HepG2 (cell line): ENCODE data around the gene MAPK8IP3. TPM values are rescaled to one million over a fixed set of nuclear protein-coding genes. Genes with fewer than 3 reads are reported as not detected.
A peak's percentile ranks its signal among the peaks of the same experiment; 100 is the strongest.

ENCODE experiments used
- ATF2 ChIP-seq: sonication (generic); formaldehyde crosslinking; IDR thresholded peaks from 2 replicates; pipeline ENCODE4 v1.4.0; 2020; ENCODE audit warnings: missing genetic modification reagents
- BCL6 ChIP-seq: IDR thresholded peaks from 2 replicates; pipeline ENCODE4 v1.6.1; 2016; ENCODE audit warnings: missing genetic modification reagents, missing compliant biosample characterization
- CTCF ChIP-seq: sonication (generic); formaldehyde crosslinking; IDR thresholded peaks from 2 replicates; pipeline ENCODE4 v1.5.0; 2020; ENCODE audit warnings: mild to moderate bottlenecking, missing genetic modification reagents, moderate library complexity
- DZIP1 ChIP-seq: sonication (generic); formaldehyde crosslinking; IDR thresholded peaks from 2 replicates; pipeline ENCODE4 v1.5.0; 2020; ENCODE audit warnings: mild to moderate bottlenecking, missing genetic modification reagents
- FOSL2 ChIP-seq: sonication (generic); formaldehyde crosslinking; IDR thresholded peaks from 2 replicates; pipeline ENCODE4 v1.4.0; 2020; ENCODE audit warnings: missing genetic modification reagents
- GABPB1 ChIP-seq: IDR thresholded peaks from 2 replicates; pipeline ENCODE4 v1.6.1; 2016; ENCODE audit warnings: mild to moderate bottlenecking, missing genetic modification reagents, moderate library complexity, missing compliant biosample characterization
- GTF2F1 ChIP-seq: fragments of 150-350 bp; IDR thresholded peaks from 2 replicates; pipeline ENCODE4 v1.6.1; 2014; ENCODE audit warnings: low read length
- KLF12 ChIP-seq: sonication (generic); formaldehyde crosslinking; IDR thresholded peaks from 2 replicates; pipeline ENCODE4 v1.4.0; 2020; ENCODE audit warnings: missing genetic modification reagents, borderline replicate concordance
- KLF9 ChIP-seq: IDR thresholded peaks from 2 replicates; pipeline ENCODE4 v1.6.1; 2016; ENCODE audit warnings: low read depth
- MEIS2 ChIP-seq: sonication (generic); formaldehyde crosslinking; IDR thresholded peaks from 2 replicates; pipeline ENCODE4 v1.9.0; 2021; ENCODE audit warnings: mild to moderate bottlenecking, missing genetic modification reagents
- MXI1 ChIP-seq: IDR thresholded peaks from 3 replicates; pipeline ENCODE4 v1.6.1; 2012; ENCODE audit warnings: low read depth, low read length, inconsistent platforms, borderline replicate concordance
- PHF20 ChIP-seq: sonication (generic); formaldehyde crosslinking; IDR thresholded peaks from 2 replicates; pipeline ENCODE4 v1.5.0; 2020; ENCODE audit warnings: mild to moderate bottlenecking, missing genetic modification reagents
- PRMT3 ChIP-seq: sonication (generic); formaldehyde crosslinking; IDR thresholded peaks from 2 replicates; pipeline ENCODE4 v1.8.1; 2022; ENCODE audit warnings: low read depth, mild to moderate bottlenecking, moderate library complexity, missing genetic modification reagents, borderline replicate concordance
- RNF2 ChIP-seq: fragments of 450-650 bp; conservative IDR thresholded peaks from 2 replicates; pipeline ENCODE4 v1.6.1; 2016; ENCODE audit warnings: low read depth
- SAFB2 ChIP-seq: sonication (generic); formaldehyde crosslinking; IDR thresholded peaks from 2 replicates; pipeline ENCODE4 v1.5.1; 2020; ENCODE audit warnings: missing genetic modification reagents, low read depth, mild to moderate bottlenecking, borderline replicate concordance
- TCF7 ChIP-seq: sonication (generic); IDR thresholded peaks from 2 replicates; pipeline ENCODE4 v1.6.1; 2016; ENCODE audit warnings: antibody characterized with exemption, low read depth
- TFDP2 ChIP-seq: sonication (generic); formaldehyde crosslinking; IDR thresholded peaks from 2 replicates; pipeline ENCODE4 v1.4.0; 2020; ENCODE audit warnings: missing genetic modification reagents
- TIGD3 ChIP-seq: sonication (generic); formaldehyde crosslinking; IDR thresholded peaks from 2 replicates; pipeline ENCODE4 v1.5.1; 2020; ENCODE audit warnings: mild to moderate bottlenecking, missing genetic modification reagents, borderline replicate concordance
- ZFP41 ChIP-seq: sonication (generic); formaldehyde crosslinking; IDR thresholded peaks from 2 replicates; pipeline ENCODE4 v1.4.0; 2020; ENCODE audit warnings: mild to moderate bottlenecking, missing genetic modification reagents, borderline replicate concordance
- ZNF225 ChIP-seq: sonication (generic); formaldehyde crosslinking; IDR thresholded peaks from 2 replicates; pipeline ENCODE4 v1.4.0; 2020; ENCODE audit warnings: mild to moderate bottlenecking, missing genetic modification reagents
- ZNF235 ChIP-seq: sonication (generic); formaldehyde crosslinking; IDR thresholded peaks from 2 replicates; pipeline ENCODE4 v1.8.1; 2023; ENCODE audit warnings: mild to moderate bottlenecking, missing genetic modification reagents, borderline replicate concordance
- ZNF24 ChIP-seq: fragments of 450-650 bp; IDR thresholded peaks from 2 replicates; pipeline ENCODE4 v1.6.1; 2017; ENCODE audit warnings: antibody characterized with exemption, mild to moderate bottlenecking
- ZNF572 ChIP-seq: sonication (generic); formaldehyde crosslinking; IDR thresholded peaks from 2 replicates; pipeline ENCODE4 v1.5.1; 2020; ENCODE audit warnings: mild to moderate bottlenecking, missing genetic modification reagents
- polyA plus RNA-seq, 8 experiments: library from polyadenylated mRNA; depleted of rRNA in 3 of 8; stranded (reverse) in 7 of 8; unstranded in 1 of 8; fragments of >200 nt; fragmentation: Illumina TruSeq in 4 of 8; extraction: Trizol in 4 of 8; gene quantifications; 2 replicates each; pipeline versions ENCODE4 v1.2.1 to v1.2.3, GENCODE V29; 2011 to 2016; ENCODE audit warnings: low read depth in 4 of 8, missing spikeins in 1 of 8, mixed read lengths in 1 of 8; ENCODE audit not compliant: insufficient read depth in 1 of 8
- total RNA-seq, 5 experiments: library from RNA; depleted of rRNA; stranded (reverse); fragments of >200 nt; fragmentation: Illumina TruSeq; extraction: Trizol; gene quantifications; 2 replicates each; pipeline ENCODE4 v1.2.3, GENCODE V29; 2016; ENCODE audit warnings: low read depth in 1 of 5

MAPK8IP3 gene
- total and polyA plus RNA-seq, 2 of the 13 experiments (the other 11 are each of a cell fraction or from before 2014, with no cell fraction given) = 25.1 to 41.7 TPM

GRCh38 chr16:1677942-1678499 is 28.0 kb upstream of the MAPK8IP3 start, which contains the start of gene JPT2 (continued):
- TF ChIP-seq ATF2 (CRISPR knock-in tag) (peak; percentile 39; the same call in 1 of the 2 replicates), BCL6 (CRISPR knock-in tag) (no peak), RNF2 (0 out of 2 replicates have a peak, but pooled peaks have one; percentile 50), KLF12 (CRISPR knock-in tag) (peak; percentile 65; the same call in 1 of the 2 replicates), ZNF24 (no peak), GTF2F1 (no peak), TCF7 (peak; percentile 55; the same call in 1 of the 2 replicates), ZNF572 (CRISPR knock-in tag) (no peak), MXI1 (peak; percentile 64; the same call in 1 of the 3 replicates), ZNF225 (no peak), PRMT3 (no peak), ZNF235 (peak; percentile 62; the same call in 1 of the 2 replicates), MEIS2 (CRISPR knock-in tag) (peak; percentile 64), FOSL2 (0 out of 2 replicates have a peak, but pooled peaks have one; percentile 15), GABPB1 (CRISPR knock-in tag) (peak; percentile 78), TIGD3 (CRISPR knock-in tag) (no peak), ZFP41 (no peak), CTCF (CRISPR knock-in tag) (no peak), DZIP1 (CRISPR knock-in tag) (0 out of 2 replicates have a peak, but pooled peaks have one; percentile 2), TFDP2 (peak; percentile 94), PHF20 (peak; percentile 23; the same call in 1 of the 2 replicates), SAFB2 (CRISPR knock-in tag) (no peak; the same call in 1 of the 2 replicates), KLF9 (CRISPR knock-in tag) (no peak)
